Aorta (tissue), 5 donors: ENCODE measurements around the gene ERC1. TPM values are rescaled to one million over a fixed set of nuclear protein-coding genes. Genes with fewer than 3 reads are reported as not detected.
"Not testable (repeated sequence)": the region's sequence is repeated elsewhere in the genome, so short reads cannot be mapped to it uniquely, and the experiment has no call there.

Experiments
- ATAC-seq: fragments of 200-7000 bp; cut with Tn5 transposase; one replicate; pipeline ENCODE4 v1.9.1; 2022; ENCODE audit warnings: moderate library complexity; ENCODE audit not compliant: low FRiP score
- DNase-seq, 2 donors: peaks; one replicate each; pipeline ENCODE4 v3.0.0-alpha.2; 2020
- H3K27ac ChIP-seq, 2 donors: one replicate each; pipeline ENCODE4 v1.5.1; 2013; ENCODE audit warnings: low read length in 2 of 2, mild to moderate bottlenecking in 2 of 2, moderate library complexity in 2 of 2, control low read depth in 1 of 2, inconsistent platforms in 1 of 2, low read depth in 1 of 2
- H3K27me3 ChIP-seq, 2 donors: one replicate each; pipeline ENCODE4 v1.6.1; 2013; ENCODE audit warnings: control low read depth in 1 of 2, low read length in 1 of 2, mild to moderate bottlenecking in 1 of 2, moderate library complexity in 1 of 2; ENCODE audit not compliant: insufficient read depth in 2 of 2, control insufficient read depth in 1 of 2
- H3K36me3 ChIP-seq, 2 donors: one replicate each; pipeline ENCODE4 v1.6.1; 2013; ENCODE audit warnings: control low read depth in 1 of 2, low read length in 1 of 2, mild to moderate bottlenecking in 1 of 2; ENCODE audit not compliant: insufficient read depth in 2 of 2, control insufficient read depth in 1 of 2
- H3K4me1 ChIP-seq, 2 donors: one replicate each; pipeline ENCODE4 v1.6.1; 2013; ENCODE audit warnings: low read length in 2 of 2, control low read depth in 1 of 2, mild to moderate bottlenecking in 1 of 2, moderate library complexity in 1 of 2; ENCODE audit not compliant: insufficient read depth in 2 of 2, control insufficient read depth in 1 of 2
- H3K4me3 ChIP-seq, 2 donors: one replicate each; pipeline ENCODE4 v1.5.1; 2013; ENCODE audit warnings: low read length in 2 of 2, control low read depth in 1 of 2, mild to moderate bottlenecking in 1 of 2
- H3K9me3 ChIP-seq: one replicate; pipeline ENCODE4 v1.6.1; 2013; ENCODE audit warnings: mild to moderate bottlenecking, low read length; ENCODE audit not compliant: control insufficient read depth
- whole genome bisulfite sequencing, 2 donors: extraction: QIAGEN DNeasy Blood & Tissue Kit; methylation state at CpG; one replicate each; pipeline ENCODE4 v1.1.7; 2013; 5-methylcytosine and 5-hydroxymethylcytosine counted together
- intact Hi-C, 2 donors: fragments of 100-400 bp; cut with DNase I; formaldehyde crosslinking; loops; one replicate each; pipeline versions ENCODE4 v1.14.2 to v1.15.0; 2022
- polyA plus RNA-seq, 2 donors: library from polyadenylated mRNA; stranded (reverse); fragments of 200-250 nt; gene quantifications; one replicate each; pipeline ENCODE4 v1.2.3, GENCODE V29; 2013
- total RNA-seq, 2 donors: library from RNA; stranded (reverse); fragmentation: NEBNext Ultra II Directional; extraction: Animal tissue kit (Norgen Biotek cat#: 25700); gene quantifications; one replicate each; pipeline ENCODE4 v1.2.1, GENCODE V29; 2021
- donor health status: healthy with polysubstance abuse.
- donor health status: Bipolar disorder and iron deficiency.
- donor health status: DM: no; HTN: no; CAD: no.
- donor health status: DM: no; HTN: no; CAD: no.
- donor health status: DM: yes; HTN: yes; CAD: no.

ERC1 gene
- total and polyA plus RNA-seq, 4 donors: 8.1 to 99.8 (median 45.3) TPM

GRCh38 chr12:1146758-1147157, 155.7 kb downstream of the ERC1 start:
- H3K27me3 ChIP-seq, DNase-seq, H3K4me1 ChIP-seq, intact Hi-C loops, H3K4me3 ChIP-seq, H3K9me3 ChIP-seq, H3K27ac ChIP-seq, ATAC-seq, H3K36me3 ChIP-seq: not testable (repeated sequence)
- 95 to 100% methylated on average over 4 of the region's 4 CpGs for WGBS, 2 donors

- Histone ChIP-seq H3K4me1 (no peaks in the 10 kb centered on the region), H3K27ac (no peak overlapping the region), H3K9me3 (no peaks in the 10 kb centered on the region), H3K36me3 (peaks cover 0 to 4% of the 10 kb centered on the region in 2 donors), H3K4me3 (no peak overlapping the region), H3K27me3 (no peaks in the 10 kb centered on the region)
- WGBS, 2 donors: 88 to 96% methylated on average over 2 of the region's 2 CpGs
- intact Hi-C loops: no loop called here
- DNase-seq (no peak), ATAC-seq (no peak)
These were observed 156.8 kb downstream of the ERC1 start for GRCh38 chr12:1147821-1148220.

GRCh38 chr12:1157046-1157445, 166.0 kb downstream of the ERC1 start:
- Histone ChIP-seq H3K27me3 (no peaks in the 10 kb centered on the region), H3K36me3 (peaks cover 0 to 6% of the 10 kb centered on the region in 2 donors), H3K4me1 (no peaks in the 10 kb centered on the region), H3K4me3 (no peak overlapping the region), H3K27ac (no peak overlapping the region), H3K9me3 (no peaks in the 10 kb centered on the region)
- intact Hi-C loops: no loop called here
- 67 to 77% methylated on average over 3 of the region's 3 CpGs for WGBS, 2 donors
- ATAC-seq (no peak), DNase-seq (no peak)

- intact Hi-C loops: no loop called here
- H3K27ac ChIP-seq: no peak overlapping the region
- 91 to 94% methylated on average over 9 of the region's 9 CpGs for whole genome bisulfite sequencing, 2 donors
- H3K9me3 ChIP-seq: no peaks in the 10 kb centered on the region
- H3K36me3 ChIP-seq: peaks cover 0 to 1% of the 10 kb centered on the region in 2 donors
- H3K4me3 ChIP-seq: no peak overlapping the region
- no peaks in the 10 kb centered on the region for H3K4me1 ChIP-seq
- ATAC-seq: no peak
- no peaks in the 10 kb centered on the region for H3K27me3 ChIP-seq
- DNase-seq: no peak
These were observed 170.2 kb downstream of the ERC1 start for GRCh38 chr12:1161197-1161596.

- intact Hi-C loops: no loop called here
- Histone ChIP-seq H3K4me1 (no peaks in the 10 kb centered on the region), H3K36me3 (peaks cover 0 to 1% of the 10 kb centered on the region in 2 donors), H3K4me3 (no peak overlapping the region), H3K27me3 (no peaks in the 10 kb centered on the region), H3K27ac (no peak overlapping the region), H3K9me3 (no peaks in the 10 kb centered on the region)
- DNase-seq: no peak
- ATAC-seq: no peak
- 77 to 79% methylated on average over 5 of the region's 5 CpGs for WGBS, 2 donors
These were observed 171.2 kb downstream of the ERC1 start for GRCh38 chr12:1162081-1162760.

GRCh38 chr12:1167784-1168183, 176.8 kb downstream of the ERC1 start:
- intact Hi-C loops: no loop called here
- no peak for DNase-seq
- H3K27ac ChIP-seq: no peak overlapping the region
- ATAC-seq: no peak
- H3K4me3 ChIP-seq: no peak overlapping the region
- H3K27me3 ChIP-seq: no peaks in the 10 kb centered on the region
- no peaks in the 10 kb centered on the region for H3K9me3 ChIP-seq
- H3K4me1 ChIP-seq: no peaks in the 10 kb centered on the region
- no peaks in the 10 kb centered on the region for H3K36me3 ChIP-seq
- WGBS, 2 donors: 93 to 96% methylated on average over 12 of the region's 12 CpGs

GRCh38 chr12:1170411-1170810, 179.4 kb downstream of the ERC1 start:
- H3K4me1 ChIP-seq: no peaks in the 10 kb centered on the region
- DNase-seq (no peak), ATAC-seq (no peak)
- WGBS, 2 donors: 97% methylated on average over 3 of the region's 3 CpGs
- H3K27me3 ChIP-seq: no peaks in the 10 kb centered on the region
- intact Hi-C loops: no loop called here
- H3K36me3 ChIP-seq: no peaks in the 10 kb centered on the region
- H3K4me3 ChIP-seq: no peak overlapping the region
- no peak overlapping the region for H3K27ac ChIP-seq
- peaks cover 1% of the 10 kb centered on the region for H3K9me3 ChIP-seq

- DNase-seq (no peak), ATAC-seq (no peak)
- H3K36me3 ChIP-seq: no peaks in the 10 kb centered on the region
- H3K27ac ChIP-seq: no peak overlapping the region
- no peak overlapping the region for H3K4me3 ChIP-seq
- intact Hi-C loops: no loop called here
- WGBS, 2 donors: 86 to 89% methylated on average over 6 of the region's 6 CpGs
- no peaks in the 10 kb centered on the region for H3K27me3 ChIP-seq
- peaks cover 1% of the 10 kb centered on the region for H3K9me3 ChIP-seq
- no peaks in the 10 kb centered on the region for H3K4me1 ChIP-seq
These were observed 180.8 kb downstream of the ERC1 start for GRCh38 chr12:1171657-1172408.
